ENCODE results near the gene KCTD4.

Gene KCTD4

GRCh38 chr13:45220403-45220802, 19.6 kb upstream of the KCTD4 start:
- no peaks in the 10 kb centered on the region for H4K20me1 ChIP-seq (ENCODE audit: insufficient read depth)
- H3K36me3 ChIP-seq (ENCODE audit: insufficient read depth), result no peaks in the 10 kb centered on the region
- no peak overlapping the region for H3K4me2 ChIP-seq
- TF ChIP-seq CTCF (conservative IDR thresholded peaks at IDR 0.05; ENCODE audit: low read depth, low read length), result no peak
- no peaks in the 10 kb centered on the region for H3K27me3 ChIP-seq (ENCODE audit: insufficient read depth, low read depth)
- H3K79me2 ChIP-seq (ENCODE audit: insufficient read depth, low read depth), result no peaks in the 10 kb centered on the region
- peaks cover 25% of the 10 kb centered on the region for H3K4me1 ChIP-seq (ENCODE audit: low read depth, poor library complexity, severe bottlenecking)
- H3K4me3 ChIP-seq (IDR thresholded peaks at IDR 0.05; ENCODE audit: insufficient read depth, low read depth, low read length), result no peak overlapping the region
- no peak overlapping the region for H3K27ac ChIP-seq
- H3K9ac ChIP-seq, result no peak overlapping the region
- H2AFZ ChIP-seq (ENCODE audit: low read depth), result no peak overlapping the region

- H2AFZ ChIP-seq (ENCODE audit: low read depth), result no peak overlapping the region
- H3K4me2 ChIP-seq, result no peak overlapping the region
- no peaks in the 10 kb centered on the region for H3K36me3 ChIP-seq (ENCODE audit: insufficient read depth)
- TF ChIP-seq CTCF (conservative IDR thresholded peaks at IDR 0.05; ENCODE audit: low read depth, low read length), result no peak
- H3K27ac ChIP-seq, result no peak overlapping the region
- no peak overlapping the region for H3K9ac ChIP-seq
- no peaks in the 10 kb centered on the region for H4K20me1 ChIP-seq (ENCODE audit: insufficient read depth)
- H3K79me2 ChIP-seq (ENCODE audit: insufficient read depth, low read depth), result no peaks in the 10 kb centered on the region
- no peaks in the 10 kb centered on the region for H3K27me3 ChIP-seq (ENCODE audit: insufficient read depth, low read depth)
- H3K4me1 ChIP-seq (ENCODE audit: low read depth, poor library complexity, severe bottlenecking), result peaks cover 30% of the 10 kb centered on the region
- no peak overlapping the region for H3K4me3 ChIP-seq (IDR thresholded peaks at IDR 0.05; ENCODE audit: insufficient read depth, low read depth, low read length)
Measured at GRCh38 chr13:45219938-45220375, 19.1 kb upstream of the KCTD4 start.

- H3K27me3 ChIP-seq (ENCODE audit: insufficient read depth, low read depth), result no peaks in the 10 kb centered on the region
- no peak overlapping the region for H3K9ac ChIP-seq
- no peak overlapping the region for H3K27ac ChIP-seq
- peaks cover 34% of the 10 kb centered on the region for H3K4me1 ChIP-seq (ENCODE audit: low read depth, poor library complexity, severe bottlenecking)
- H3K79me2 ChIP-seq (ENCODE audit: insufficient read depth, low read depth), result no peaks in the 10 kb centered on the region
- no peak for TF ChIP-seq CTCF (conservative IDR thresholded peaks at IDR 0.05; ENCODE audit: low read depth, low read length)
- H3K4me3 ChIP-seq (IDR thresholded peaks at IDR 0.05; ENCODE audit: insufficient read depth, low read depth, low read length), result no peak overlapping the region
- H3K36me3 ChIP-seq (ENCODE audit: insufficient read depth), result no peaks in the 10 kb centered on the region
- no peaks in the 10 kb centered on the region for H4K20me1 ChIP-seq (ENCODE audit: insufficient read depth)
- no peak overlapping the region for H3K4me2 ChIP-seq
- no peak overlapping the region for H2AFZ ChIP-seq (ENCODE audit: low read depth)
Measured at GRCh38 chr13:45219123-45219891, 18.5 kb upstream of the KCTD4 start.

GRCh38 chr13:45218689-45219088, 17.8 kb upstream of the KCTD4 start:
- peaks cover 34% of the 10 kb centered on the region for H3K4me1 ChIP-seq (ENCODE audit: low read depth, poor library complexity, severe bottlenecking)
- H3K4me3 ChIP-seq (IDR thresholded peaks at IDR 0.05; ENCODE audit: insufficient read depth, low read depth, low read length), result no peak overlapping the region
- H3K27me3 ChIP-seq (ENCODE audit: insufficient read depth, low read depth), result no peaks in the 10 kb centered on the region
- no peak overlapping the region for H2AFZ ChIP-seq (ENCODE audit: low read depth)
- H3K9ac ChIP-seq, result no peak overlapping the region
- H3K79me2 ChIP-seq (ENCODE audit: insufficient read depth, low read depth), result no peaks in the 10 kb centered on the region
- H4K20me1 ChIP-seq (ENCODE audit: insufficient read depth), result no peaks in the 10 kb centered on the region
- no peak for TF ChIP-seq CTCF (conservative IDR thresholded peaks at IDR 0.05; ENCODE audit: low read depth, low read length)
- no peak overlapping the region for H3K27ac ChIP-seq
- no peaks in the 10 kb centered on the region for H3K36me3 ChIP-seq (ENCODE audit: insufficient read depth)
- H3K4me2 ChIP-seq, result no peak overlapping the region

Data from KMS-11 (cell line).